Measurements from ENCODE around the gene ZNF614.
"Not testable (repeated sequence)": the region's sequence is repeated elsewhere in the genome, so short reads cannot be mapped to it uniquely, and the experiment has no call there.

The ZNF614 gene

DNA sequence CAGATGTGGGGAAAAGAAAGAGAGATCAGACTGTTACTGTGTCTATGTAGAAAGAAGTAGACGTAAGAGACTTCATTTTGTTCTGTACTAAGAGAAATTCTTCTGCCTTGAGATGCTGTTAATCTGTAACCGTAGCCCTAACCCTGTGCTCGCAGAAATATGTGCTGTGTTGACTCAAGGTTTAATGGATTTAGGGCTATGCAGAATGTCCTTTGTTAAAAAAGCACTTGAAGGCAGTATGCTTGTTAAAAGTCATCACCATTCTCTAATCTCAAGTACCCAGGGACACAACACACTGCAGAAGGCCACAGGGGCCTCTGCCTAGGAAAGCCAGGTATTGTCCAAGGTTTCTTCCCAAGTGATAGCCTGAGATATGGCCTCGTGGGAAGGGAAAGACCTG is 3.7 kb downstream of the ZNF614 start:
- H3K36me3 ChIP-seq (replicated peaks), result peaks cover 52% of the 10 kb centered on the region
- H3K4me1 ChIP-seq, result not testable (repeated sequence)

DNA sequence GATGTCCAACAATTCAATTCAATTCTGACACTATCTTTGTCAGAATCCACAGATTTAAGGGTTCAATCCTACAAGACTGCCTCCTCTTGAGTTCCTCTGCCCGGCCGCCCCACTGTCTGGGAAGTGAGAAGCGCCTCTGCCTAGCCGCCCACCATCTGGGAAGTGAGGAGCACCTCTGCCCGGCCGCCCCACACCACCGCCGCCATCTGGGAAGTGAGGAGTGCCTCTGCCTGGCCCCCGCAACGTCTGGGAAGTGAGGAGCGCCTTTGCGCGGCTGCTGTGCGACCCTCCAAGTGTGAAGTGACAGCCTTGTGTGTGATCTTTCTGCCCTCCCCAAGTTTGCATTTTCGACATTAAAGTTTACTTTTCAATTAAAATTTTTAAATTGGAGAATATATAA is 6.0 kb downstream of the ZNF614 start:
- Histone ChIP-seq H3K36me3 (replicated peaks) (peaks cover 72% of the 10 kb centered on the region), H3K4me1 (no peaks in the 10 kb centered on the region), H3K9me3 (peaks cover 6% of the 10 kb centered on the region), H3K4me3 (no peak overlapping the region), H3K27me3 (ENCODE audit: low read depth) (no peaks in the 10 kb centered on the region)
- no peak for DNase-seq (ENCODE audit: low spot score in 2 of 2)
- in situ Hi-C loops (cut with MboI; ENCODE audit: low sequenced_read_pairs), result no loop called here

More for the DNA sequence above, 3.7 kb downstream of the ZNF614 start:
- H3K9me3 ChIP-seq; H3K27me3 ChIP-seq (ENCODE audit: low read depth); DNase-seq (ENCODE audit: low spot score in 2 of 2); H3K4me3 ChIP-seq; in situ Hi-C loops (cut with MboI; ENCODE audit: low sequenced_read_pairs): not testable (repeated sequence)

DNA sequence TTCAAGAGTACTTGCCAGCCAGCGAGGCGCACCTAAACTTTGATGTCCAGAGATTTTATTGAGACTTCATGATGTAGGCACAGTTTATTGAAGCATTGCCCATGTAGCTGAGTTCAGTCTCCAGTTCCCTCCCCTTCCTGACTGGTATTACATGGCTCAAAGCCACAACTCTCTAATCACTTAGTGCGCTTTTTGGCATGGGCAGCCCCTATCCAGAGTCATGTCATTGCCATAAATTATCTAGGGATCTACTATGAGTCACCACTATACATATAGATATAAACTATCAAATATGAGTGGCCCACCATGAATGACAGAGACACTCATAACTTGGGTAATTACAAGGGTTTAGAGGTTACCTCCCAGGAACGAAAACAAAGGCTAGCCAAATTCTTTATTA is 7.7 kb downstream of the ZNF614 start:
- Histone ChIP-seq H3K27me3 (ENCODE audit: low read depth) (no peaks in the 10 kb centered on the region), H3K9me3 (peaks cover 6% of the 10 kb centered on the region), H3K4me3 (no peak overlapping the region), H3K36me3 (replicated peaks) (peaks cover 83% of the 10 kb centered on the region), H3K4me1 (no peaks in the 10 kb centered on the region)
- in situ Hi-C loops (cut with MboI; ENCODE audit: low sequenced_read_pairs), result no loop called here
- no peak for DNase-seq (ENCODE audit: low spot score in 2 of 2)

DNA sequence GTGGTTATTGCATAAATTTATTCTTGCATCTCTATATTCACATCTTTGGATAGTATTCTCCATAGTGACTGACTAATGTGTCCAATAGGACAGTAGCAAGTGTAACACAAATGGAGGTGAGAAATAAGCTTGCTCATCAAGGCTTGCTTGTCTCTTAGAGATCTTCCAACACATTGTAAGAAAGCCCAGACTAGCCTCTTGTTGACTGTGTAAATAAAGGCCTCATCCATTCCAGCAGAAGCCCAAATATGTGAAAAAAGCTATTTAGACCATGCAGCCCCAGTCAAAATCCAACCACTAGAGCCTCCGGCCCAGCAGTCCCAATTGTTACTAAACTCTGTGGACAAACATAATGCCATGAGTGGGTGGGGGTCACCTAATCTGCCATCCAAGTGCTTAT is 17.5 kb downstream of the ZNF614 start:
- H3K9me3 ChIP-seq, result peaks cover 7% of the 10 kb centered on the region
- no peaks in the 10 kb centered on the region for H3K27me3 ChIP-seq (ENCODE audit: low read depth)
- DNase-seq (ENCODE audit: low spot score in 2 of 2), result no peak
- peaks cover 6% of the 10 kb centered on the region for H3K36me3 ChIP-seq (replicated peaks)
- H3K4me3 ChIP-seq, result no peak overlapping the region
- in situ Hi-C loops (cut with MboI; ENCODE audit: low sequenced_read_pairs), result no loop called here
- peaks cover 8% of the 10 kb centered on the region for H3K4me1 ChIP-seq

DNA sequence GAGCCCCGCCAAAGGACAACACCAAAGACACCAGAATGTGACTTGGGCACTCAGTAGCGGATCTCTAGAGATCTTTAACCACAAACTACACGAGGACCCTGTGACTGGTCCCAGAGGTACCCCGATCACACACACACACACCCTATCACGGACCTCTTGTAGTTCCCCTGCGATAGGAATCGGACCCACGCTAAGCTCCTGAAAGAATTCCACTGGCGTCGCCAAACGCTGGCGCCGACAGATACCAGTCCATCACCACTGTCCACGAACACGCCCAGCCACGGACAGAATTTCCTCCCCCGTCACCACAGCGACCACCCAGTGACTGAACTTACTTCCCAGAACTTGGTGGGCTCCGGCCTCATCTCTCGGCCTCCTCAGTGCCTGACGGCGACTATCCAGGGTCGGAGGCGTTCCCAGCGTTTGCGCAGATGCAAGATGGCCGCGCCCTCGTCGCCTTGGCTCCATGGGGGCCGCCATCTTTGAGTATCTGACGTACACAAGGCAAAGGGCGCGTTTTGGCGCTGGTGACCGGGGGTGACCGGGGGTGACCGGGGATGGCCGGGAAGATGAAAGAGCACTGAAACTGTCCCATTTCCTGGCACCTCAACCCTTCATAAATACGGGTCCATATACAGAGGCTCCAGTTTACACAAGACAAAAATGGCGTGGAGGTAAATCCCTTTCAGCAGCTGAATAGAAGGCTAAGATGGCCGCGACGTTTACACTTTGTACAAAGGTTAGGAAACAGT is 20.2 kb downstream of the ZNF614 start, which contains the start of gene ZNF615:
Gene ZNF615, minus strand, starts transcription at position 406 of the 752 bp plus-strand sequence. CDS start 4,500 bp downstream, outside the sequence.
- Histone ChIP-seq H3K27me3 (ENCODE audit: low read depth) (no peaks in the 10 kb centered on the region), H3K4me3 (peak within 1 kb of the TSS; percentile 61), H3K9me3 (peaks cover 10% of the 10 kb centered on the region), H3K36me3 (replicated peaks) (no peaks in the 10 kb centered on the region; the same call in 1 of the 2 replicates), H3K4me1 (peaks cover 8% of the 10 kb centered on the region)
- in situ Hi-C loops (cut with MboI; ENCODE audit: low sequenced_read_pairs), result no loop called here
- DNase-seq (ENCODE audit: low spot score in 2 of 2), result peak; percentile 67 to 89

DNA sequence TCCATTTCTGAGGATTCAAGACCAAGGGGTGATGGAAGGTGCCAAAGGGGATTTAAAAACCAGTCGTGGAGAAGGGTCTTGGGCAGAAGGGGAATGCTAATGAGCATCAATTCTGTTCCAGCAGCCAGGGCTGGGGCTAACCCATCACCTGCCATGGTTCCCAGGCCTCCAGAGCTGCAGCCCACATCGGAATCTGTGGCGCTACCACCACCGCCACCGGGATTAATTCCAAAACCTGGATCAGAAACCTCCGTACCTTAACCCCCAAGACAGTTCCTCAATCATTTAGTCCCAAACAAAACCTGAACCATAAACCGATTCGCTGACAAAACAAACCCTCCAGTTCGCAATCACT is 20.8 kb downstream of the ZNF614 start:
- DNase-seq (ENCODE audit: low spot score in 2 of 2), result peak in 1 of 2 experiments; percentile 10
- Histone ChIP-seq H3K4me1 (peaks cover 8% of the 10 kb centered on the region), H3K36me3 (replicated peaks) (no peaks in the 10 kb centered on the region; the same call in 1 of the 2 replicates), H3K4me3 (peak overlapping the region; percentile 61), H3K27me3 (ENCODE audit: low read depth) (no peaks in the 10 kb centered on the region), H3K9me3 (peaks cover 10% of the 10 kb centered on the region)
- in situ Hi-C loops (cut with MboI; ENCODE audit: low sequenced_read_pairs), result no loop called here

DNA sequence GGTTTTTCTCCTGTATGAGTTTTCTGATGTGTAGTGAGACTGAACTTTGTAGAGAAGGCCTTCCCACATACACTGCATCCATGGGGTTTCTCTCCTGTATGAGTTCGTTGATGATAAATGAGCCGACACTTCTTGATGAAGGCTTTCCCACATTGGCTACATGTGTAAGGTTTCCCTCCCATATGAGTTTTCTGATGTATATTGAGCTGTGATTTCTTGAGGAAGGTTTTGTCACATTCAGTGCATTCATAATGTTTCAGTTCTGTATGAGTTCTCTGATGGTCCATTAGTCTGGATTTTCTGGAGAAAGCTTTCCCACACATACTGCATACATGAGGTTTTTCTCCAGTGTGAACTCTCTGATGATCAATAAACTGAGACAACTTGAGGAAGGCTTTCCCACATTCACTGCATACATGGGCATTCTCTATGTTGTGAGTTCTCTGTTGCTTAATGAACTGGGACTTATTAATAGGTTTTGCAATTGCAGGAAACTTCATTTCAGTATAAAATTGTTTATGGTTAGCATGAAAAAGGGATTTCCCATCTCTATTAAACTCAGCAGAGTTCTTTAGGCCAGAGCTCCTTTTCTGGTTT is 34.0 kb downstream of the ZNF614 start:
- H3K4me3 ChIP-seq, result no peak overlapping the region
- no peaks in the 10 kb centered on the region for H3K4me1 ChIP-seq
- no peaks in the 10 kb centered on the region for H3K27me3 ChIP-seq (ENCODE audit: low read depth)
- H3K9me3 ChIP-seq, result peaks cover 27% of the 10 kb centered on the region
- in situ Hi-C loops (cut with MboI; ENCODE audit: low sequenced_read_pairs), result no loop called here
- no peak for DNase-seq (ENCODE audit: low spot score in 2 of 2)
- peaks cover 17% of the 10 kb centered on the region for H3K36me3 ChIP-seq (replicated peaks)

DNA sequence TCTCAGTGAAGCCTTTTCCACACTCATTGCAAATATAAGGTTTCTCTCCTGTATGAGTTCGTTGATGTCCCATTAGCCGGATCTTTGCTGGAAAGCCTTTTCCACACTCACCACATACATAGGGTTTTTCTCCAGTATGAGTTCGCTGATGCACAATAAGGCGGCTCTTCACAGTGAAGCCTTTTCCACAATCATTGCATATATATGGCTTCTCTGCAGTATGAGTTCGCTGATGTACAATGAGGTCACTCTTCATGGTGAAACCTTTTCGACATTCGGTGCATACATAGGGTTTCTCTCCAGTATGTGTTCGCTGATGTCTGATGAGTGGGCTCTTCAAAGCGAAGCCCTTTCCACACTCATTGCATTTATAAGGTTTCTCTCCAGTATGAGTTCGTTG is 34.8 kb downstream of the ZNF614 start:
- Histone ChIP-seq H3K9me3 (peaks cover 27% of the 10 kb centered on the region), H3K4me3 (no peak overlapping the region), H3K27me3 (ENCODE audit: low read depth) (no peaks in the 10 kb centered on the region), H3K36me3 (replicated peaks) (peaks cover 12% of the 10 kb centered on the region), H3K4me1 (no peaks in the 10 kb centered on the region)
- no peak for DNase-seq (ENCODE audit: low spot score in 2 of 2)
- in situ Hi-C loops (cut with MboI; ENCODE audit: low sequenced_read_pairs), result no loop called here

DNA sequence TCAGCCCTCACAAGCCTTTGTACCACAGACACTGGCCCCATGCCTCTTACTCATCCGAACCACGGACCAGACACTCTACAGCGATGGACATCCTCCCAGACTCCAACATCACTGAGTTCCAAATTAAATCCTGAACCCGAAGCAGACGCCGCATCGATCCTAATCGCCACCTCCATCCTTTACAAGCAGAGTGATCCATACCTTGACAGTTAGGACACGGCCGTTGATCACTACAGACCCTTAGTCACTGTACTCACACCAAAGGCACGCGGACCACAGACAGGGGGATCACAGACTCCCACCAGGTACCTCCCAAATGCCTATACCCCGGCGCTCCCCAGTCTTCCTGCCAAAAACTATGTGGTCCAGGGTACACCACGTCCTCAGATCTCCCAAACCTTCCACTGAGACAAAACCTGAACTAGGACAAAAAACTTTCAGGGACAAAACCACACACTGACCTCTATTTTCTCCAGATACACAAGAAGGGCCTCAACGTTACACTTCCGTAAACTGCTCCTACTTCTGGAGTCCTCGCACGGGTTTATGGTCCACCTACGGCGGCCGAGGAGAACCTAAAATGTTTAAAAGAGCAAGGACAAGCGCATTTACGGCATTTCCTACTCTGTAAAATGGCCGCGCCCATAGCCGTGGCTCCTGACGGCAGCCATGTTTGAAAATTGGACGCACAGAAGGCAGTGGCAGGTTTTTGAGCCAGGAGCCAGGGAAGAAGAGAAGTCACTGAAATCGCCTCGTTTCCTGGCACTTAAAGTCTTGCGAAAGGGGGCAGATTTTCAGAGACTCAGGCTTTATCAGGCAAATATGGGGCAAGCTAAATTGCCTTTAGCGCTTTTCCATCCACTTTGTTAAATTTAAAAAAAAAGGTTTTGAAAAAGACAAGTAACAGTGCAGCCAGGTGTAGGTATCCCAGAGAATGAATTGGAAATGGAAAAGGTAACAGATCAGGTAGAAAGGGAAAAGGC is 41.6 kb downstream of the ZNF614 start, which contains the start of gene ZNF350:
Gene ZNF350, minus strand, starts transcription at position 532 of the 983 bp plus-strand sequence. CDS start 12,480 bp downstream, outside the sequence.
- in situ Hi-C loops (cut with MboI; ENCODE audit: low sequenced_read_pairs), result no loop called here
- H3K9me3 ChIP-seq, result peaks cover 2% of the 10 kb centered on the region; the same call in 1 of the 2 replicates

DNA sequence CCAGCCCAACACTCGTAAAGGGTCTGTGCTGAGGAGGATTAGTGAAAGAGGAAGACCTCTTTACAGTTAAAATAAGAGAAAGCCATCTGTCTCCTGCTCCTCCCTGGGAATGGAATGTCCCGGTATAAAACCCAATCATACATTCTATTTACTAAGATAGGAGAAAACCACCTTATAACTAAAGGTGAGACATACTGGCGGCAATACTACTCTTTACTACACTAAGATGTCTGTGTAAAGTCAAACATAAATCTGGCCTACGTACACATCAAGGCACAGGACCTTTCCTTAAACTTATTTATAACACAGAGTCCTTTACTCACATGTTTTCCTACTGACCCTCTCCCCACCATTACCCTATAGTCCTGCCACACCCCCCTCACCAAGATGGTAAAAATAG is 44.8 kb downstream of the ZNF614 start:
- in situ Hi-C loops (cut with MboI; ENCODE audit: low sequenced_read_pairs), result no loop called here
- H3K27me3 ChIP-seq (ENCODE audit: low read depth), result no peaks in the 10 kb centered on the region
- no peaks in the 10 kb centered on the region; the same call in 1 of the 2 replicates for H3K4me1 ChIP-seq
- peaks cover 2% of the 10 kb centered on the region for H3K9me3 ChIP-seq
- DNase-seq (ENCODE audit: low spot score in 2 of 2), result no peak
- H3K36me3 ChIP-seq (replicated peaks), result no peaks in the 10 kb centered on the region
- H3K4me3 ChIP-seq, result no peak overlapping the region

More for the DNA sequence above, 41.6 kb downstream of the ZNF614 start, which contains the start of gene ZNF350:
- peak; percentile 89 to 94 for DNase-seq (ENCODE audit: low spot score in 2 of 2)
- no peaks in the 10 kb centered on the region; the same call in 1 of the 2 replicates for H3K4me1 ChIP-seq
- peak within 1 kb of the TSS; percentile 76 for H3K4me3 ChIP-seq
- no peaks in the 10 kb centered on the region for H3K27me3 ChIP-seq (ENCODE audit: low read depth)
- H3K36me3 ChIP-seq (replicated peaks), result no peaks in the 10 kb centered on the region

DNA sequence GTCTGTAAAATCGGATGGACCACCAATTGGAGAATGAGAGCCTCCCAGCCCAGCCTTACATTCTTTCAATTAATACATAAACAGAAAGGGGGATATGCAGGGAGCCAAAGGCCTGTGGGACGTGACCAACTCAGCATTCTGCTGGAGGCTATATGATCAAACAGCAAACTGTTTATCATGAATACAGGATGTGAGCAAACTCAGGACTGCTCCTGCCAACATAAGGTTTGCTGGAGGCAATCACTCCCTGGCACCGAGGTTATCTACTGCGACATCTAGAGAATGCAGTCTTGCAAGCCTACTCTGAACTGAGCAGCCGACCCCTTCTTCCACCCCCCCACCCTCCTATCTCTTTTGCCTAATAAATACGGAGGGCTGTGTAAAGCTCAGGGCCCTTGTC is 47.3 kb downstream of the ZNF614 start:
- H3K36me3 ChIP-seq (replicated peaks); in situ Hi-C loops (cut with MboI; ENCODE audit: low sequenced_read_pairs); H3K9me3 ChIP-seq; H3K4me3 ChIP-seq; H3K27me3 ChIP-seq (ENCODE audit: low read depth); DNase-seq (ENCODE audit: low spot score in 2 of 2); H3K4me1 ChIP-seq: not testable (repeated sequence)

DNA sequence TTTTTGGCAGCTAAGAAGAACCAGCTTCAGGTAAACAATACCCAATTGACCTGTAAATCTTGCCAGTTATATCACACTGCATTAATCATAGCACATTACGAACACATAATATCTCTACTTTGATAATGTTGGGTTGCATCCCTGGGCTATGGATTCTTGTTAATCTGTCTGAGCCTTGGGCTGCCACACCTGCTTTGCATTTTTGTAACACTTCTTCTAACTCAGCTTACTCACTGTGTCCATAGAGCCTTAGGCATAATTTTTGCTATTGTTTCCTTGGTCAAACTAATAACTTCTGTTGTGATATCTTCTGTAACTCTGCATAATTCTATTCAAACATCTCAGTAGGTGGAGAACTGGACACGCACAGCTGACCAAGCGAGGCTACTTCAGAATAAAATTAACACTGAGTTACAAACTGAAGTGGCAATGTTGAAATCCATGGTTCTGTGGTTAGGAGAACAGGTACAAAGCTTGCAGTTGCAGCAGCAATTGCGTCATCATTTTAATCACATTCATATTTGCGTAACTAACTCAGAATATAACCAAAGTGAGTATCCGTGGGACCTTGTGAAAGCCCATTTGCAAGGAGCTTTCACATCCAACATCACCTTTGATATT is 48.0 kb downstream of the ZNF614 start:
- peaks cover 2% of the 10 kb centered on the region; the same call in 1 of the 2 replicates for H3K9me3 ChIP-seq
- in situ Hi-C loops (cut with MboI; ENCODE audit: low sequenced_read_pairs), result no loop called here
- H3K27me3 ChIP-seq (ENCODE audit: low read depth), result no peaks in the 10 kb centered on the region
- no peak for DNase-seq (ENCODE audit: low spot score in 2 of 2)
- H3K36me3 ChIP-seq (replicated peaks), result no peaks in the 10 kb centered on the region
- H3K4me3 ChIP-seq, result no peak overlapping the region
- no peaks in the 10 kb centered on the region for H3K4me1 ChIP-seq

DNA sequence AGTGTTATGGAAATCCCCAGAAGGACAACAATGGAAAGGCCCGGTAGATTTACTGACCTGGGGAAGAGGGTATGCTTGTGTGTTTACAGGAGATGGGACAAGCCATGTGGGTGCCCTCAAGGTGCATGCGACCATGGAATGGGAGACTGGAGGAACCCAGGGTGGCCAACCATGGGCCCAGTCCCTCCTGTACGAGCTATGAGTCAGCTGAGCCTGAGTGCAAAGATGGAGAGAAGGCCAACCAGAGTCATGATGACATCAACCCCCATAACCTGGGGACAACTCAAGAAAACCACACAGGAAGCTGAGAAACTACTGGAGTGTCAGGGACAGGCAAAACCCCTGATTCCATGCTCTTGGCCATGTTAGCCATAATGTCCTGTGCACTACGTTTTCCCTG is 49.3 kb downstream of the ZNF614 start:
- Histone ChIP-seq H3K9me3 (no peaks in the 10 kb centered on the region; the same call in 1 of the 2 replicates), H3K27me3 (ENCODE audit: low read depth) (no peaks in the 10 kb centered on the region), H3K4me3 (no peak overlapping the region), H3K4me1 (no peaks in the 10 kb centered on the region), H3K36me3 (replicated peaks) (no peaks in the 10 kb centered on the region)
- in situ Hi-C loops (cut with MboI; ENCODE audit: low sequenced_read_pairs), result no loop called here
- DNase-seq (ENCODE audit: low spot score in 2 of 2), result no peak

Measured in HAP-1 (cell line).